Karpas-422 (cell line): ENCODE data around the gene FBXL14. TPM values are rescaled to one million over a fixed set of nuclear protein-coding genes. Genes with fewer than 3 reads are reported as not detected.

ENCODE experiments used
- DNase-seq: peaks from one replicate; pipeline ENCODE4 v3.0.0-alpha.2; 2015
- H2AFZ ChIP-seq: fragments of 200-600 bp; sonication (generic); 2 replicates; pipeline ENCODE4 v1.6.1; 2014; ENCODE audit warnings: antibody characterized with exemption, low read length, mixed read lengths
- H3K27ac ChIP-seq: fragments of 200-600 bp; sonication (generic); 2 replicates; pipeline ENCODE4 v1.5.1; 2014; ENCODE audit warnings: mild to moderate bottlenecking, low read length, moderate library complexity
- H3K27me3 ChIP-seq: fragments of 200-600 bp; sonication (generic); 2 replicates; pipeline ENCODE4 v1.6.1; 2014; ENCODE audit warnings: low read length, mixed read lengths
- H3K36me3 ChIP-seq: fragments of 200-600 bp; sonication (generic); 2 replicates; pipeline ENCODE4 v1.6.1; 2014; ENCODE audit warnings: low read length, mixed read lengths; ENCODE audit not compliant: insufficient read depth
- H3K4me1 ChIP-seq: fragments of 200-600 bp; sonication (generic); 2 replicates; pipeline ENCODE4 v1.6.1; 2014; ENCODE audit warnings: mild to moderate bottlenecking, low read length, mixed read lengths
- H3K4me2 ChIP-seq: fragments of 200-600 bp; sonication (generic); 2 replicates; pipeline ENCODE4 v1.6.1; 2014; ENCODE audit warnings: low read length, low read depth, mild to moderate bottlenecking; ENCODE audit not compliant: poor library complexity, severe bottlenecking
- H3K4me3 ChIP-seq: fragments of 200-600 bp; sonication (generic); 2 replicates; pipeline ENCODE4 v1.5.1; 2014; ENCODE audit warnings: mild to moderate bottlenecking, antibody characterized with exemption, low read length, mixed read lengths
- H3K79me2 ChIP-seq: fragments of 200-600 bp; sonication (generic); 2 replicates; pipeline ENCODE4 v1.6.1; 2014; ENCODE audit warnings: mild to moderate bottlenecking, low read length, mixed read lengths
- H3K9ac ChIP-seq: fragments of 200-600 bp; sonication (generic); 2 replicates; pipeline ENCODE4 v1.6.0; 2014; ENCODE audit warnings: low read length
- H3K9me2 ChIP-seq: fragments of 200-600 bp; sonication (generic), shearing (Covaris generic); replicated peaks from 2 replicates; pipeline ENCODE4 v1.6.0; 2014; ENCODE audit warnings: mild to moderate bottlenecking, low read length, moderate library complexity; ENCODE audit not compliant: insufficient read depth
- H3K9me3 ChIP-seq: fragments of 300-700, 200-600 bp; sonication (generic); 2 replicates; pipeline ENCODE4 v1.6.1; 2014; ENCODE audit warnings: low read length, mixed read lengths
- H4K20me1 ChIP-seq: fragments of 200-600 bp; sonication (generic); 2 replicates; pipeline ENCODE4 v1.6.1; 2014; ENCODE audit warnings: mild to moderate bottlenecking, antibody characterized with exemption, low read length, low read depth; ENCODE audit not compliant: insufficient read depth
- total RNA-seq: library from RNA; depleted of rRNA; stranded (reverse); fragments of >200 nt; shearing (Covaris generic); gene quantifications from 2 replicates; pipeline ENCODE4 v1.2.3, GENCODE V29; 2014; ENCODE audit warnings: low replicate concordance

Gene FBXL14
- total RNA-seq, 1 experiment from 2014 or later: 29.0 TPM

DNA sequence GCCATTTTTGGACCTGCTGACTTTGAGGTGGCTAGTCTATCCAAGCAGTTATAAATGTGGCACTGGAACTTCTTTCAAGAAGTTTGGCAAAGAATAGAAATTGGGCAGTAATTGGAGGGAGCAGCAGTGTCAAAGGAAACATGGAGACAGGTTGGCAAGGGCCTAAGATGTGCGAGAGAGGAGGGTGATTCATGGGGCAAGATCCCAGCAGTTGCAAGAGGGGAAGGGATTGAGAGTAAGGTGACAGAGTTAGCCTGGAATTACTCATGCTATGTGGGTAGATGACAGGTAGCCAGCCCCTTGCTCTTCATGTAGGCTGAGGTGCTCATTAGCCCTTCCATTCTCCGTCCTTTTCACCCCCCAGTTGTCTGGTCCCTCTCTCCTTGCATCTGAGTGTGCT lies 42.2 kb downstream of the FBXL14 start:
- Histone ChIP-seq H4K20me1 (no peaks in the 10 kb centered on the region), H3K4me1 (peaks cover 38% of the 10 kb centered on the region)

DNA sequence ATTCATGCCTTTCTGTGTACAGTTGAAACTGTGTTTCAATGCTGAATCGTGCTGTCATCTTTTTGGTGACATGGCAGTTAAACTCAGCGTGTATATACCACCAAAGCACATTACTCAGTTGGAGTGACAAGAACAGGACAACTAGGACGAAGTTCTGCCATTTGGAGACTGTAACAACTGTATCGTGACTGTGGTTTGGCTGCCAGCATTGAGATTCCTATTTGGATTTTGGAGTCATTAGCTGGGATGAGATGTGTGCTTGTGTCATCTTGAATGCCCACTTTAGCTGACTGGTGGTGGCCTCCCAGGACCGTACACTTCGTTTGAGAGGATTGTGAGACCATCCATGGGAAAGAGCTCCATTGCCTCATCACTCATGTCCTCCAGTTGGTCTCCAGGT lies 42.9 kb downstream of the FBXL14 start:
- H3K27ac ChIP-seq: no peak overlapping the region
- H3K79me2 ChIP-seq: no peaks in the 10 kb centered on the region
- H2AFZ ChIP-seq: no peak overlapping the region
- H3K9me2 ChIP-seq: no peaks in the 10 kb centered on the region
- H3K27me3 ChIP-seq: no peaks in the 10 kb centered on the region; the same call in 1 of the 2 replicates
- DNase-seq: no peak
- no peaks in the 10 kb centered on the region for H4K20me1 ChIP-seq
- no peak overlapping the region for H3K9ac ChIP-seq
- H3K4me1 ChIP-seq: peaks cover 40% of the 10 kb centered on the region
- H3K4me2 ChIP-seq: no peak overlapping the region
- H3K4me3 ChIP-seq: no peak overlapping the region
- no peaks in the 10 kb centered on the region for H3K36me3 ChIP-seq
- no peaks in the 10 kb centered on the region; the same call in 1 of the 2 replicates for H3K9me3 ChIP-seq

More for the DNA sequence above, 42.2 kb downstream of the FBXL14 start:
- H3K4me2 ChIP-seq: no peak overlapping the region
- no peaks in the 10 kb centered on the region for H3K9me2 ChIP-seq
- H3K27ac ChIP-seq: no peak overlapping the region
- H2AFZ ChIP-seq: no peak overlapping the region
- no peak overlapping the region for H3K9ac ChIP-seq
- no peaks in the 10 kb centered on the region; the same call in 1 of the 2 replicates for H3K9me3 ChIP-seq
- no peaks in the 10 kb centered on the region for H3K36me3 ChIP-seq
- no peaks in the 10 kb centered on the region; the same call in 1 of the 2 replicates for H3K27me3 ChIP-seq
- H3K4me3 ChIP-seq: no peak overlapping the region
- no peaks in the 10 kb centered on the region for H3K79me2 ChIP-seq
- no peak for DNase-seq

- Histone ChIP-seq H3K4me3 (no peak overlapping the region), H3K27me3 (no peaks in the 10 kb centered on the region), H3K27ac (no peak overlapping the region), H3K4me1 (peaks cover 22% of the 10 kb centered on the region), H4K20me1 (no peaks in the 10 kb centered on the region), H3K36me3 (no peaks in the 10 kb centered on the region), H3K9me2 (no peaks in the 10 kb centered on the region), H3K9me3 (no peaks in the 10 kb centered on the region; the same call in 1 of the 2 replicates), H3K4me2 (peak overlapping the region; percentile 51), H2AFZ (peak overlapping the region; percentile 79; the same call in 1 of the 2 replicates), H3K9ac (no peak overlapping the region), H3K79me2 (no peaks in the 10 kb centered on the region)
- no peak for DNase-seq
Measured at GRCh38 chr12:1546931-1547640, 47.3 kb downstream of the FBXL14 start.

GRCh38 chr12:1544996-1545700 lies 49.2 kb downstream of the FBXL14 start:
- Histone ChIP-seq H3K4me2 (peak overlapping the region; percentile 40), H4K20me1 (no peaks in the 10 kb centered on the region), H3K79me2 (no peaks in the 10 kb centered on the region), H3K4me3 (no peak overlapping the region), H3K4me1 (peaks cover 22% of the 10 kb centered on the region), H3K27ac (no peak overlapping the region), H3K9me2 (no peaks in the 10 kb centered on the region), H3K9ac (no peak overlapping the region), H3K27me3 (no peaks in the 10 kb centered on the region), H3K9me3 (no peaks in the 10 kb centered on the region), H2AFZ (no peak overlapping the region), H3K36me3 (no peaks in the 10 kb centered on the region)
- DNase-seq: peak; percentile 48

DNA sequence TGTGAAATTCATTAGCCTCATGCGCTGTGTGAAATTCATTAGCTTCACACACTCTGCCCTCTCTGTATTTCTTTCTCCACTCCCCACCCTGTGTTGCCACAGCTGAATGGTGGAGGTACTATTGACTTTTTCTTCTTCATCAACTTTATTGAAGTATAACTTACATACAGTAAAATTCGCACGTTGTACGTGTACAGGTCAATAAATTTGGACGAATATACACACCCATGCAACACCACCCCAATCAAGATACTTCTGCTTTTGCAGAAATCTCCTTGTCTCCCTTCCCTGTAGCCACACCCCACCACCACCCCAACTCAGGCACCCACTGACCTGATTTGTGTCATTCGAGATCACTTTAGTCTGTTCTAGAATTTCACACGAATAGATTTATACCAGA lies 51.8 kb downstream of the FBXL14 start:
- Histone ChIP-seq H3K4me2 (no peak overlapping the region), H3K36me3 (no peaks in the 10 kb centered on the region), H2AFZ (no peak overlapping the region), H4K20me1 (no peaks in the 10 kb centered on the region), H3K4me3 (no peak overlapping the region), H3K9ac (no peak overlapping the region), H3K9me3 (no peaks in the 10 kb centered on the region), H3K27ac (no peak overlapping the region), H3K4me1 (peaks cover 14% of the 10 kb centered on the region), H3K9me2 (no peaks in the 10 kb centered on the region), H3K27me3 (no peaks in the 10 kb centered on the region), H3K79me2 (no peaks in the 10 kb centered on the region)
- DNase-seq: no peak

DNA sequence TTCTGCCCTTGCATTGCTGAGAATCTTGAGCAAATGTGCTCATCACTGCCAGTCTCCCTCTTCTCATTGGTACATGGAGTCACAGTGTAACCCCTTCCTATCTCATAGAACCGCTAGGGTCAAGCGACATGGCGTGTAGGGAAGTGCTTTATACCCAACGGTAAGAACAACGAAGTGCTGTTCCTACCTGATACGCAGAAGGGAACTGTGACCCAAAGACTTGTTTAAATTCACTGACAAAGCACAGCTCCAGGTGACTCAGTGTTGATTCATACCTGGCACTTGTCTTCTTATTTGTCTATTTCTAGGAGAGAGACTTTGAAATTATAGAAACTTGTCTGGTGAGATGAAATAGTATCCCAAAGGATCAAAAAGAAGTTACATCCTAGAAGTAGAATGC lies 53.7 kb downstream of the FBXL14 start:
- H3K79me2 ChIP-seq: no peaks in the 10 kb centered on the region
- no peak overlapping the region for H3K27ac ChIP-seq
- no peak overlapping the region for H3K4me2 ChIP-seq
- H3K9me3 ChIP-seq: no peaks in the 10 kb centered on the region
- H2AFZ ChIP-seq: no peak overlapping the region
- H4K20me1 ChIP-seq: no peaks in the 10 kb centered on the region
- H3K9me2 ChIP-seq: no peaks in the 10 kb centered on the region
- no peaks in the 10 kb centered on the region for H3K36me3 ChIP-seq
- H3K4me1 ChIP-seq: peaks cover 7% of the 10 kb centered on the region
- no peak overlapping the region for H3K4me3 ChIP-seq
- H3K27me3 ChIP-seq: no peaks in the 10 kb centered on the region
- no peak overlapping the region for H3K9ac ChIP-seq
- DNase-seq: no peak

GRCh38 chr12:1539135-1539534 lies 55.2 kb downstream of the FBXL14 start:
- Histone ChIP-seq H3K4me2 (no peak overlapping the region), H3K27me3 (no peaks in the 10 kb centered on the region), H2AFZ (no peak overlapping the region)

DNA sequence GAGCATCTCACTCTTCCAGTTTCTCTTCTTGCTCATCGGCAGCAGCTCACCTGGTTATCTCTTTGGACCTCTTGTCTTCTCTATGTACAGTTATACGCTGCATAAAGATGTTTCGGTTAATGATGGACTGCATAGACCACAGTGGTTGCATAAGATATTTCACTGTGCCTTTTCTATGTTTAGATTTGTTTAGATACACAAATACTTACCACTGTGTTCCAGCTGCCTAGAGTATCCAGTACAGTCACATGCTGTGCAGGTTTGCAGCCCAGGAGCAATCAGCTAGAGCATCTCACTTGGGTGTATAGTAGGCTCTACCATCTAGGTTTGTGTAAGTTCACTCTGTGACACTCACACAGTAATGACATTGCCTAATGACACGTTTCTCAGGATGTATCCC lies 57.6 kb downstream of the FBXL14 start:
- Histone ChIP-seq H3K4me3 (no peak overlapping the region), H3K36me3 (no peaks in the 10 kb centered on the region), H3K79me2 (no peaks in the 10 kb centered on the region), H3K27ac (no peak overlapping the region), H3K9me3 (no peaks in the 10 kb centered on the region), H3K27me3 (no peaks in the 10 kb centered on the region), H3K9ac (no peak overlapping the region), H2AFZ (no peak overlapping the region), H4K20me1 (no peaks in the 10 kb centered on the region), H3K4me1 (peaks cover 32% of the 10 kb centered on the region), H3K9me2 (no peaks in the 10 kb centered on the region), H3K4me2 (no peak overlapping the region)
- DNase-seq: no peak

More at GRCh38 chr12:1539135-1539534, 55.2 kb downstream of the FBXL14 start:
- H3K27ac ChIP-seq: no peak overlapping the region
- H3K9me3 ChIP-seq: no peaks in the 10 kb centered on the region
- H3K36me3 ChIP-seq: no peaks in the 10 kb centered on the region
- H3K9me2 ChIP-seq: no peaks in the 10 kb centered on the region
- DNase-seq: no peak
- no peak overlapping the region for H3K4me3 ChIP-seq
- no peak overlapping the region for H3K9ac ChIP-seq
- H4K20me1 ChIP-seq: no peaks in the 10 kb centered on the region
- H3K79me2 ChIP-seq: no peaks in the 10 kb centered on the region
- H3K4me1 ChIP-seq: peaks cover 8% of the 10 kb centered on the region
